Gastrocnemius medialis (tissue), 4 donors: ENCODE results near the gene MRPL39. TPM values are rescaled to one million over a fixed set of nuclear protein-coding genes. Genes with fewer than 3 reads are reported as not detected.

Experiments used
- ATAC-seq, 2 donors: fragments of 150-250 bp; one replicate each; pipeline ENCODE4 v1.9.1; 2016
- DNase-seq, 2 donors: peaks; one replicate each; pipeline ENCODE4 v3.0.0-alpha.2; 2019
- H3K27ac ChIP-seq, 4 donors: fragments of 200-600 bp; sonication (generic); 1 replicate in 1 of 4; 2 replicates in 3 of 4; pipeline ENCODE4 v1.5.1; 2016 to 2018; ENCODE audit warnings: mild to moderate bottlenecking in 2 of 4, moderate library complexity in 1 of 4
- H3K27me3 ChIP-seq, 3 donors: fragments of 200-600 bp; sonication (generic) in 2 of 3; 1 replicate in 1 of 3; 2 replicates in 2 of 3; pipeline versions ENCODE4 v1.5.1 to v1.6.0; 2016 to 2019; ENCODE audit warnings: mild to moderate bottlenecking in 1 of 3, moderate library complexity in 1 of 3
- H3K36me3 ChIP-seq, 2 donors: fragments of 200-600 bp; sonication (generic) in 1 of 2; one replicate each; pipeline ENCODE4 v1.5.1; 2017 to 2018
- H3K4me1 ChIP-seq, 2 donors: fragments of 200-600 bp; sonication (generic) in 1 of 2; one replicate each; pipeline ENCODE4 v1.5.1; 2016 to 2017; ENCODE audit warnings: mild to moderate bottlenecking in 2 of 2
- H3K4me3 ChIP-seq, 4 donors: fragments of 200-600 bp; sonication (generic) in 3 of 4; 1 replicate in 1 of 4; 2 replicates in 3 of 4; pipeline ENCODE4 v1.5.1; 2016 to 2019; ENCODE audit warnings: mild to moderate bottlenecking in 2 of 4
- H3K9me3 ChIP-seq, 3 donors: fragments of 200-600 bp; sonication (generic) in 2 of 3; 1 replicate in 1 of 3; 2 replicates in 2 of 3; pipeline ENCODE4 v1.5.1; 2016 to 2019
- POLR2A ChIP-seq, 2 donors: fragments of 450-650 bp; IDR thresholded peaks; one replicate each; pipeline ENCODE4 v1.6.1; 2017; ENCODE audit warnings: antibody characterized with exemption in 2 of 2, mild to moderate bottlenecking in 2 of 2, moderate library complexity in 2 of 2
- in situ Hi-C, 4 donors: fragments of 200-750 bp; cut with MboI; loops; one replicate each; pipeline versions ENCODE4 v1.15.0 to v1.8.0; 2017; ENCODE audit warnings: low sequenced_read_pairs in 4 of 4
- intact Hi-C: fragments of 100-400 bp; cut with DNase I; formaldehyde crosslinking; loops from one replicate; pipeline ENCODE4 v1.15.1; 2023; ENCODE audit warnings: low total_unique reads
- total RNA-seq, 4 donors: library from RNA; depleted of rRNA; stranded (reverse); fragments of >200 nt; gene quantifications; one replicate each; pipeline versions ENCODE4 v1.1.0 to v1.2.3, GENCODE V29; 2016
- TF ChIP-seq, protein P1 (sequence below), 5 experiments: fragments of 450-650 bp in 3 of 5; fragments of 200-600 bp in 2 of 5; sonication (generic) in 2 of 5; IDR thresholded peaks in 4 of 5; conservative IDR thresholded peaks in 1 of 5; 1 replicate in 4 of 5; 2 replicates in 1 of 5; pipeline ENCODE4 v1.5.1; 2016 to 2019; ENCODE audit warnings: antibody characterized with exemption in 5 of 5, mild to moderate bottlenecking in 3 of 5, moderate library complexity in 3 of 5

The MRPL39 gene
- total RNA-seq, 4 donors from 2014 or later: 27.1 to 56.6 (median 39.0) TPM

DNA sequence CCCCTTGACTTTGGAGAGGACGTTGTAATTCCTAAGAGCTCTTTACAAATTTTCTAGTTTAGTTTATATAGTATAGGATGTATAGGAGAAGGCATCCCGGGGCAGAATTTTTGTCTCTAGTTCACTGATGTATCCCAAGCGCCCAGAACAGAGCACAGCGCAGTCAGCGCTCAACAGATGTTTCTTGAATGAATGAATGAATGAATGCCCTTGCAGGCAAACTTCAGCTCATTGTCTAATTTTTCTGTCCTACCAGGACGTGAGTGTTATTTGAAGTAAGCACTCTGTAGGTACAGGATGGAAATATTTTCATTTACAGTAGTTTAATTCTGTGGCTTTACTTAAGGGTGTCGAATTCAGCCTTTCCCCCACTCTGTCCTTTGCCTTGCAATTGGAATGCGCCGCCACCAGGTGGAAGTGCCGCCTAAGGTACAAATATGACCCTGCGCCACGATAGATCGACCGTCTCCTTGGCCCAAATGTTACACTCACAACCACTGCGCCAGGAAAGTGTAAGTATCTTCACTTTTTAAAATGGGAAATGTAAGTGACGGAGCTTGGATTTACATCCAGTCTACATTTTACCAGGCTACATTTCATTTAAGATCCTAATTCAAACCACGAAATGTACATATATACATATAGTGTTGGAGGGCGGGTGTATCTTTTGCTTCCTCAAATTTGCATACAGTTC is 910 bp upstream of the MRPL39 start:
- intact Hi-C loops (loop anchor here (1.0 to 5.0 kb wide), 3 partner anchors 31 to 194 kb away; partner anchors contain the start of gene JAM2), in situ Hi-C loops (loop anchor here in 3 of 4 donors (5.0 to 10.0 kb wide), 3 partner anchors 99 to 127 kb away; partner anchors contain the start of genes ATP5PF (in 1 of the 3) and GABPA (in 1 of the 3))
- Histone ChIP-seq H3K27ac (peak overlapping the region; percentile 86 to 92 (median 90)), H3K27me3 (no peaks in the 10 kb centered on the region), H3K9me3 (no peaks in the 10 kb centered on the region), H3K4me3 (peak overlapping the region; percentile 91 to 99 (median 94)), H3K4me1 (peaks cover 20 to 21% of the 10 kb centered on the region in 2 donors), H3K36me3 (peaks cover 0 to 11% of the 10 kb centered on the region in 2 donors)
- peak; percentile 49 to 70 for DNase-seq
- ATAC-seq: peak; percentile 86 to 87
- no peak for TF ChIP-seq POLR2A (IDR thresholded peaks at IDR 0.05)
- TF ChIP-seq, protein P1, sequence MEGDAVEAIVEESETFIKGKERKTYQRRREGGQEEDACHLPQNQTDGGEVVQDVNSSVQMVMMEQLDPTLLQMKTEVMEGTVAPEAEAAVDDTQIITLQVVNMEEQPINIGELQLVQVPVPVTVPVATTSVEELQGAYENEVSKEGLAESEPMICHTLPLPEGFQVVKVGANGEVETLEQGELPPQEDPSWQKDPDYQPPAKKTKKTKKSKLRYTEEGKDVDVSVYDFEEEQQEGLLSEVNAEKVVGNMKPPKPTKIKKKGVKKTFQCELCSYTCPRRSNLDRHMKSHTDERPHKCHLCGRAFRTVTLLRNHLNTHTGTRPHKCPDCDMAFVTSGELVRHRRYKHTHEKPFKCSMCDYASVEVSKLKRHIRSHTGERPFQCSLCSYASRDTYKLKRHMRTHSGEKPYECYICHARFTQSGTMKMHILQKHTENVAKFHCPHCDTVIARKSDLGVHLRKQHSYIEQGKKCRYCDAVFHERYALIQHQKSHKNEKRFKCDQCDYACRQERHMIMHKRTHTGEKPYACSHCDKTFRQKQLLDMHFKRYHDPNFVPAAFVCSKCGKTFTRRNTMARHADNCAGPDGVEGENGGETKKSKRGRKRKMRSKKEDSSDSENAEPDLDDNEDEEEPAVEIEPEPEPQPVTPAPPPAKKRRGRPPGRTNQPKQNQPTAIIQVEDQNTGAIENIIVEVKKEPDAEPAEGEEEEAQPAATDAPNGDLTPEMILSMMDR (IDR thresholded peaks at IDR 0.05 in 4 of 5, conservative IDR thresholded peaks at IDR 0.05 in 1 of 5): peak; percentile 80 to 93 (median 84)

DNA sequence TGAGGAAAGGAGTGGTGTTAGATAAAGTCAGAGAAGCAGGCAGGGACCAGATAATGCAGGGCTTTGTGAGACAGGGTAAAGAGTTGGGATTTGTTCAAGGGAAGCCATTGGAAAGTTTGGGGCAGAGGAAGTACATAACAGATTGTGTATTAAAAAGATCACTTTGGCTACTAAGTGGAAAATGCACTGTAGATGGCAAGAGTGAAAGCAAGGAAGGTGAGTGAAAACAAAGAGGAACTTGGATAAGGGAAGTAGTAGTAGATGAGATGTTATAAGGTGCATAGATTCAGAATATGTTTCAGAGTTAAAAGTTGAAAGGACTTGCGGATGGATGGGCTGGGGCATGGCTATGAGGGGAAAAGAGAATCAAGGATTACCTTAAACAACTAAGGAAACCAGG is 17.4 kb downstream of the MRPL39 start:
- Histone ChIP-seq H3K27me3 (no peaks in the 10 kb centered on the region), H3K4me3 (no peak overlapping the region), H3K4me1 (no peaks in the 10 kb centered on the region), H3K9me3 (no peaks in the 10 kb centered on the region), H3K27ac (no peak overlapping the region), H3K36me3 (peaks cover 2 to 62% of the 10 kb centered on the region in 2 donors)
- TF ChIP-seq, protein P1 (IDR thresholded peaks at IDR 0.05 in 4 of 5, conservative IDR thresholded peaks at IDR 0.05 in 1 of 5): no peak
- TF ChIP-seq POLR2A (IDR thresholded peaks at IDR 0.05): no peak
- ATAC-seq: no peak
- DNase-seq: no peak
- in situ Hi-C loops: no loop called here
- intact Hi-C loops: no loop called here

DNA sequence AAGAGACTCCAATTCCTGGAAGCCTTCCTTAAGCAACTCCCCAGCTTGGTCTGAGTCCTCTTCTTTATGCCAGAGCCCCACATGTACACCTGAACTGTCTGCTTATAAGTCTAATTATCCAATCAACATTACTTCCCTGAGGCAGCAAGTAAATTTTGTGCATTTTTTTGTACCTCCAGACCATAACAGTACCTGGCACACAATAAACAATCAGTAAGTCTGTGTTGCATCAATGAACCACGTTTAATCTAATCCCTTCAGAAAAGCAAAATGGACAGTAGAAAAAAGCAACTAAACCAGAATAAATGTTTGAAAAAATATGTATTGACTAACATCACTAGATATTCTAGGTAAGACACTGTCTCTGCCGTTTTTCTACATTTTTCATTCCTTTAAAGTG is 20.5 kb downstream of the MRPL39 start:
- ATAC-seq: no peak
- H3K4me3 ChIP-seq: no peak overlapping the region
- intact Hi-C loops: no loop called here
- no peaks in the 10 kb centered on the region for H3K4me1 ChIP-seq
- no peak for DNase-seq
- peaks cover 2 to 37% of the 10 kb centered on the region in 2 donors for H3K36me3 ChIP-seq
- H3K27ac ChIP-seq: no peak overlapping the region
- in situ Hi-C loops: no loop called here
- TF ChIP-seq POLR2A (IDR thresholded peaks at IDR 0.05): no peak
- TF ChIP-seq, protein P1 (IDR thresholded peaks at IDR 0.05 in 4 of 5, conservative IDR thresholded peaks at IDR 0.05 in 1 of 5): no peak
- H3K9me3 ChIP-seq: no peaks in the 10 kb centered on the region
- no peaks in the 10 kb centered on the region for H3K27me3 ChIP-seq

DNA sequence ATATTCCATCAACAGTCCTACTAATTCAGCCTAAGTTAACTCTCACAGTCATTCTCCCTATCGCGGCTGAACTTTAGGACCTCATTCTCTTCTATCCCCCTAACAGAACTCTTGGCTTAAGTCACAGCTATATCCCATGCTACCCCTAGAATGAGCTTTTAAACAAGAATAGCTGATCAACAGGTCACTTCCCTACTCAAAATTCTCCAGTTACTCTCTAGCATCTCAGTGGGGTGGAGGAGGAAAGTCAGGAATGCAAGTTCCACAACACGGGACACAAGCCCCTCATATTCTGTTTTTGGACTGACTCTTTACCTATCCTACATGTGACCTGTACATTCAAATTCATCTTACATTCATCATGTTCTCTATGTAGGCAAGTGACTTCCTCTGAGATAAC is 21.0 kb downstream of the MRPL39 start:
- DNase-seq: no peak
- H3K27ac ChIP-seq: no peak overlapping the region
- peaks cover 2 to 33% of the 10 kb centered on the region in 2 donors for H3K36me3 ChIP-seq
- TF ChIP-seq POLR2A (IDR thresholded peaks at IDR 0.05): no peak
- TF ChIP-seq, protein P1 (IDR thresholded peaks at IDR 0.05 in 4 of 5, conservative IDR thresholded peaks at IDR 0.05 in 1 of 5): no peak
- no peaks in the 10 kb centered on the region for H3K27me3 ChIP-seq
- in situ Hi-C loops: no loop called here
- H3K4me1 ChIP-seq: no peaks in the 10 kb centered on the region
- intact Hi-C loops: no loop called here
- ATAC-seq: no peak
- no peaks in the 10 kb centered on the region for H3K9me3 ChIP-seq
- H3K4me3 ChIP-seq: no peak overlapping the region
